GM21447 (cell line): ENCODE results near the gene HAND2.

ENCODE experiments used
- ATAC-seq: cut with Tn5 transposase; IDR thresholded peaks from one replicate; pipeline ENCODE4 v1.9.1; 2021; ENCODE audit not compliant: unreplicated experiment

HAND2 gene

DNA sequence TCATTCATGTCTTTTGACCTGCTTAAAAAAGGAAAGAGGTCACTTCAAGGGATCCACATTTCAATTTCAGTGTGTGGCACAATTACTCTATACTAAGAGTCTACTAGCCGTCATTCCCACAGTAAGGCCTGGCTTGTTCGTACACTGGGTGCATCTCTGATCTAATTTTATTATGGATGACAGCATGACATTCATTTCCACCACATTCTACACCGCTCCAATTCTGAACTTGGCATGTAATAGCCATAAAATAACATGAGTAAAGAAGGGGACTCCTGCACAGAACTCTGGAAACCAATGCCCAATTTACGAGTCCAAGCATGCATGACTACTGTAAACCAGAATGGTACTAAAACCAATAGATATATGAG is 51.1 kb downstream of the HAND2 start:
- ATAC-seq = no peak

DNA sequence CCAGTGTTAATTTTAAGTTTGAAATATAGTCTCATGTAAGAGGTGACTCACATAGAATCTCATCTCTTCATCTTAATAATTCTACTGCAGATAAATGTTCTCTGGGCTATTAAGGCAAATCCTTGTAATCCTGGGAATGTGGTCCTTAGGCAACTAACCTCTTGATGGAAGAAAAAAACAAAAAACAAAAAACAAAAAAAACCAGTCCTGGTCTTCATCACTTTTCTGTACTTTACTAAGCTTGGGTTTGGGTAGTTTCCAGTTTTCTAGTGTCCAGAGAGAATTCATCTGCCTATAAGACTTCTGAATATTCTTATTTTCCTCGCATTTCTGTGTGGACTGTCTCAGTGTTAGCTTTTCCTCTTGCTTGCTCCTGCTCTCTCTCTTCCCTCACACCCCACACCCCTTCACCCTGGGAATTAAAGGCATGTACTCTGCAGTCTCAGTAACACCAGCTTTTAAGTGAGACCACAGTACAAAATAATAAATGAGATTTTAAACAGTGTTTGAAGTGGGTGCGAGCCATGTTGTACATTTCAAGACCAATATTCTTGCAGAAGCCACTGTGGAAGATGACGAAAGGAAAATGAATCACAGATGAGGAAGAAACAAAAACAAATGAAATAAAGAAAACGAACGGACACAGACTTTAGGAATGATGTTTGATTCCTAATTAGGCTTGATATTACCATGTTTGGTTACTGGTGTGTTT is 51.7 kb downstream of the HAND2 start:
- ATAC-seq = no peak

GRCh38 chr4:173477016-173477415 is 53.0 kb downstream of the HAND2 start:
- ATAC-seq = no peak
